Right atrium auricular region (tissue), 2 donors: ENCODE data around the gene TLE6. TPM values are rescaled to one million over a fixed set of nuclear protein-coding genes. Genes with fewer than 3 reads are reported as not detected.

Experiments
- DNase-seq: peaks from one replicate; pipeline ENCODE4 v3.0.0-alpha.2; 2019; ENCODE audit warnings: low spot score
- H3K27ac ChIP-seq, 2 donors: fragments of 200-600 bp; sonication (generic); 1 replicate in 1 of 2; 2 replicates in 1 of 2; pipeline ENCODE4 v1.5.1; 2016 to 2019
- H3K27me3 ChIP-seq, 2 donors: fragments of 200-600 bp; sonication (generic); one replicate each; pipeline versions ENCODE4 v1.5.1 to v1.6.0; 2017 to 2019
- H3K36me3 ChIP-seq: fragments of 200-600 bp; sonication (generic); one replicate; pipeline ENCODE4 v1.5.1; 2016
- H3K4me1 ChIP-seq, 2 donors: fragments of 200-600 bp; sonication (generic); one replicate each; pipeline versions ENCODE4 v1.5.1 to v1.6.0; 2017 to 2019
- H3K4me3 ChIP-seq, 2 donors: fragments of 200-600 bp; sonication (generic); 1 replicate in 1 of 2; 2 replicates in 1 of 2; pipeline ENCODE4 v1.5.1; 2017 to 2019; ENCODE audit warnings: mild to moderate bottlenecking in 1 of 2, moderate library complexity in 1 of 2
- H3K9me3 ChIP-seq, 2 donors: fragments of 200-600 bp; sonication (generic); one replicate each; pipeline ENCODE4 v1.5.1; 2019
- CTCF ChIP-seq, 2 donors: fragments of 200-600 bp; sonication (generic); IDR thresholded peaks; one replicate each; pipeline ENCODE4 v1.5.1; 2019; ENCODE audit warnings: antibody characterized with exemption in 2 of 2
- total RNA-seq, 2 donors: library from RNA; depleted of rRNA; stranded (reverse); fragments of >200 nt; gene quantifications; one replicate each; pipeline ENCODE4 v1.1.0, GENCODE V29; 2016

Gene TLE6
- total RNA-seq, 2 donors from 2014 or later = 2.1 to 5.2 TPM

- H3K4me1 ChIP-seq = no peaks in the 10 kb centered on the region
- H3K27ac ChIP-seq = no peak overlapping the region
- no peaks in the 10 kb centered on the region for H3K27me3 ChIP-seq
- TF ChIP-seq CTCF (IDR thresholded peaks at IDR 0.05) = no peak
- H3K4me3 ChIP-seq = no peak overlapping the region
- no peaks in the 10 kb centered on the region for H3K36me3 ChIP-seq
- no peaks in the 10 kb centered on the region for H3K9me3 ChIP-seq
- DNase-seq = no peak
Observed at GRCh38 chr19:2994588-2995131, 17.3 kb downstream of the TLE6 start.

- Histone ChIP-seq H3K4me1 (no peaks in the 10 kb centered on the region), H3K27ac (no peak overlapping the region), H3K36me3 (peaks cover 24% of the 10 kb centered on the region), H3K4me3 (no peak overlapping the region), H3K9me3 (no peaks in the 10 kb centered on the region), H3K27me3 (no peaks in the 10 kb centered on the region)
- no peak for TF ChIP-seq CTCF (IDR thresholded peaks at IDR 0.05)
- DNase-seq = no peak
Observed at GRCh38 chr19:2997720-2998119, 20.4 kb downstream of the TLE6 start.

- TF ChIP-seq CTCF (IDR thresholded peaks at IDR 0.05) = no peak
- no peak for DNase-seq
- Histone ChIP-seq H3K4me3 (no peak overlapping the region), H3K36me3 (peaks cover 29% of the 10 kb centered on the region), H3K9me3 (no peaks in the 10 kb centered on the region), H3K27ac (no peak overlapping the region), H3K4me1 (no peaks in the 10 kb centered on the region), H3K27me3 (no peaks in the 10 kb centered on the region)
Observed at GRCh38 chr19:2998642-2999041, 21.3 kb downstream of the TLE6 start.

- TF ChIP-seq CTCF (IDR thresholded peaks at IDR 0.05) = no peak
- Histone ChIP-seq H3K9me3 (no peaks in the 10 kb centered on the region), H3K36me3 (peaks cover 50% of the 10 kb centered on the region), H3K4me1 (no peaks in the 10 kb centered on the region), H3K27ac (no peak overlapping the region), H3K4me3 (no peak overlapping the region), H3K27me3 (no peaks in the 10 kb centered on the region)
- no peak for DNase-seq
Observed at GRCh38 chr19:3001235-3001800, 24.0 kb downstream of the TLE6 start.

- Histone ChIP-seq H3K36me3 (peaks cover 62% of the 10 kb centered on the region), H3K4me3 (no peak overlapping the region), H3K27ac (no peak overlapping the region), H3K9me3 (no peaks in the 10 kb centered on the region), H3K27me3 (no peaks in the 10 kb centered on the region), H3K4me1 (no peaks in the 10 kb centered on the region)
- no peak for TF ChIP-seq CTCF (IDR thresholded peaks at IDR 0.05)
- DNase-seq = no peak
Observed at GRCh38 chr19:3003046-3003445, 25.7 kb downstream of the TLE6 start.

GRCh38 chr19:3004522-3004921, 27.2 kb downstream of the TLE6 start:
- H3K4me1 ChIP-seq = no peaks in the 10 kb centered on the region
- H3K27me3 ChIP-seq = no peaks in the 10 kb centered on the region
- no peak for TF ChIP-seq CTCF (IDR thresholded peaks at IDR 0.05)
- no peaks in the 10 kb centered on the region for H3K9me3 ChIP-seq
- DNase-seq = no peak
- H3K4me3 ChIP-seq = no peak overlapping the region
- H3K36me3 ChIP-seq = peaks cover 77% of the 10 kb centered on the region
- H3K27ac ChIP-seq = no peak overlapping the region
